ENCODE data around the gene TDRD9.
"Not testable (repeated sequence)": the region's sequence is repeated elsewhere in the genome, so short reads cannot be mapped to it uniquely, and the experiment has no call there.

TDRD9 gene

GRCh38 chr14:103928011-103928890 is at the start of gene TDRD9:
Gene TDRD9, plus strand, starts transcription at chr14:103928456. Its CDS starts 54 bp downstream, at chr14:103928510.
- DNase-seq (ENCODE audit: low read depth) = no peak

- no peak for DNase-seq (ENCODE audit: low read depth)
Observed at GRCh38 chr14:103879118-103879569, 49.1 kb upstream of the TDRD9 start.

- DNase-seq (ENCODE audit: low read depth) = no peak
Observed at GRCh38 chr14:103879570-103880347, 48.5 kb upstream of the TDRD9 start.

GRCh38 chr14:103880348-103881267 is 47.6 kb upstream of the TDRD9 start:
- peak; percentile 23 for DNase-seq (ENCODE audit: low read depth)

GRCh38 chr14:103881268-103882201 is 46.7 kb upstream of the TDRD9 start:
- DNase-seq (ENCODE audit: low read depth) = no peak

- no peak for DNase-seq (ENCODE audit: low read depth)
Observed at GRCh38 chr14:103882503-103883262, 45.6 kb upstream of the TDRD9 start.

GRCh38 chr14:103883263-103883523 is 45.1 kb upstream of the TDRD9 start:
- no peak for DNase-seq (ENCODE audit: low read depth)

- DNase-seq (ENCODE audit: low read depth) = no peak
Observed at GRCh38 chr14:103884854-103885253, 43.4 kb upstream of the TDRD9 start.

GRCh38 chr14:103885509-103885932 is 42.7 kb upstream of the TDRD9 start:
- DNase-seq (ENCODE audit: low read depth) = no peak

- DNase-seq (ENCODE audit: low read depth) = no peak
Observed at GRCh38 chr14:103886304-103887169, 41.7 kb upstream of the TDRD9 start.

- DNase-seq (ENCODE audit: low read depth) = no peak
Observed at GRCh38 chr14:103887170-103887501, 41.1 kb upstream of the TDRD9 start.

GRCh38 chr14:103887557-103888115 is 40.6 kb upstream of the TDRD9 start:
- DNase-seq (ENCODE audit: low read depth) = no peak

- not testable (repeated sequence) for DNase-seq (ENCODE audit: low read depth)
Observed at GRCh38 chr14:103889002-103889312, 39.3 kb upstream of the TDRD9 start.

- no peak for DNase-seq (ENCODE audit: low read depth)
Observed at GRCh38 chr14:103889313-103890051, 38.8 kb upstream of the TDRD9 start.

- DNase-seq (ENCODE audit: low read depth) = no peak
Observed at GRCh38 chr14:103890052-103890371, 38.2 kb upstream of the TDRD9 start.

GRCh38 chr14:103890821-103891666 is 37.2 kb upstream of the TDRD9 start:
- DNase-seq (ENCODE audit: low read depth) = no peak

GRCh38 chr14:103891667-103892215 is 36.5 kb upstream of the TDRD9 start:
- no peak for DNase-seq (ENCODE audit: low read depth)
